Measurements from ENCODE around the gene ABCD4. TPM values are rescaled to one million over a fixed set of nuclear protein-coding genes. Genes with fewer than 3 reads are reported as not detected.

Gene ABCD4
- polyA plus RNA-seq, 1 donor (not counting 4 experiments of a cell fraction or from before 2014, with no cell fraction given): 12.9 TPM

DNA sequence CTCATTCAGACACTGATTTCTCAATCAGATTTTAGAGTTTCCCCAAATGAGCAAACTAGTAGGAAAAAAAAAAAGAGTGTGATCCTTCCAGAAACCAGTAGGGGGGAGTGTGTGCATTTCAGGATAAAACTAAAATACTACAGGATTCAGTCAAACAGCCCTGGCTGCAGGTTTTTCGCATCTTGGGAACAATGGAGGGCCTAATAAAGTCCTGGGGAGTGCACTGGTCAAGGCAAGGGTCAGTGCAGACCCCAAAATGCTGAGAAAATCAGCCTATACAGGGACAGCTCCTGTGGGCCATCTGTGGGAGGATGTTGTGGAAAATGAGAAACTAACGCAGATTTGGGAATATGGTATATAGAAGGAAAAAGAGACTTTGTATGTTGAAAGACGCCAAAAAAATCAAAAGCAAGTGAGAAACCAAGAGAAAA, 22.2 kb upstream of the ABCD4 start:
- Histone ChIP-seq H3K4me2 (ENCODE audit: control insufficient read depth, extremely low read depth, insufficient read depth, low read depth, low read length) (no peak overlapping the region), H3K79me2 (ENCODE audit: control insufficient read depth, insufficient read depth, low read length) (no peaks in the 10 kb centered on the region), H3K9me3 (ENCODE audit: control insufficient read depth, low read depth, low read length) (no peaks in the 10 kb centered on the region), H3K4me3 (ENCODE audit: control insufficient read depth in 2 of 3, extremely low read depth in 1 of 3, insufficient read depth in 2 of 3, low read depth in 1 of 3, low read length in 3 of 3) (no peak overlapping the region), H3K9me1 (ENCODE audit: control insufficient read depth, extremely low read depth, insufficient read depth, low read length) (no peaks in the 10 kb centered on the region), H2AFZ (ENCODE audit: control insufficient read depth, low read length) (no peak overlapping the region), H3K36me3 (ENCODE audit: control insufficient read depth in 2 of 2, extremely low read depth in 1 of 2, insufficient read depth in 2 of 2, low read length in 2 of 2) (no peaks in the 10 kb centered on the region), H4K20me1 (ENCODE audit: control insufficient read depth, extremely low read depth, insufficient read depth, low read length) (no peaks in the 10 kb centered on the region), H3K27me3 (ENCODE audit: control insufficient read depth, extremely low read depth, insufficient read depth, low read length) (no peaks in the 10 kb centered on the region), H3K4me1 (ENCODE audit: control insufficient read depth, extremely low read depth, insufficient read depth, low read length) (no peaks in the 10 kb centered on the region), H3K27ac (ENCODE audit: control insufficient read depth, insufficient read depth, low read length) (no peak overlapping the region), H3K9ac (ENCODE audit: control insufficient read depth, extremely low read depth, insufficient read depth, low read length) (no peak overlapping the region)
- dilution Hi-C loops (cut with MboI; ENCODE audit: extremely low pct_ligation_motif_present, low sequenced_read_pairs): no loop called here
- FAIRE-seq: no peak
- TF ChIP-seq, protein P1, sequence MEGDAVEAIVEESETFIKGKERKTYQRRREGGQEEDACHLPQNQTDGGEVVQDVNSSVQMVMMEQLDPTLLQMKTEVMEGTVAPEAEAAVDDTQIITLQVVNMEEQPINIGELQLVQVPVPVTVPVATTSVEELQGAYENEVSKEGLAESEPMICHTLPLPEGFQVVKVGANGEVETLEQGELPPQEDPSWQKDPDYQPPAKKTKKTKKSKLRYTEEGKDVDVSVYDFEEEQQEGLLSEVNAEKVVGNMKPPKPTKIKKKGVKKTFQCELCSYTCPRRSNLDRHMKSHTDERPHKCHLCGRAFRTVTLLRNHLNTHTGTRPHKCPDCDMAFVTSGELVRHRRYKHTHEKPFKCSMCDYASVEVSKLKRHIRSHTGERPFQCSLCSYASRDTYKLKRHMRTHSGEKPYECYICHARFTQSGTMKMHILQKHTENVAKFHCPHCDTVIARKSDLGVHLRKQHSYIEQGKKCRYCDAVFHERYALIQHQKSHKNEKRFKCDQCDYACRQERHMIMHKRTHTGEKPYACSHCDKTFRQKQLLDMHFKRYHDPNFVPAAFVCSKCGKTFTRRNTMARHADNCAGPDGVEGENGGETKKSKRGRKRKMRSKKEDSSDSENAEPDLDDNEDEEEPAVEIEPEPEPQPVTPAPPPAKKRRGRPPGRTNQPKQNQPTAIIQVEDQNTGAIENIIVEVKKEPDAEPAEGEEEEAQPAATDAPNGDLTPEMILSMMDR (optimal IDR thresholded peaks at IDR 0.05 in 1 of 3, IDR thresholded peaks at IDR 0.05 in 1 of 3, conservative IDR thresholded peaks at IDR 0.05 in 1 of 3; ENCODE audit: extremely low read depth in 1 of 3, insufficient read depth in 2 of 3, low read length in 3 of 3): peak; percentile 29 to 65 (median 58)
- no peak for TF ChIP-seq EZH2 (IDR thresholded peaks at IDR 0.05; ENCODE audit: low read length)
- no peak for DNase-seq (ENCODE audit: low read depth, low spot score)

DNA sequence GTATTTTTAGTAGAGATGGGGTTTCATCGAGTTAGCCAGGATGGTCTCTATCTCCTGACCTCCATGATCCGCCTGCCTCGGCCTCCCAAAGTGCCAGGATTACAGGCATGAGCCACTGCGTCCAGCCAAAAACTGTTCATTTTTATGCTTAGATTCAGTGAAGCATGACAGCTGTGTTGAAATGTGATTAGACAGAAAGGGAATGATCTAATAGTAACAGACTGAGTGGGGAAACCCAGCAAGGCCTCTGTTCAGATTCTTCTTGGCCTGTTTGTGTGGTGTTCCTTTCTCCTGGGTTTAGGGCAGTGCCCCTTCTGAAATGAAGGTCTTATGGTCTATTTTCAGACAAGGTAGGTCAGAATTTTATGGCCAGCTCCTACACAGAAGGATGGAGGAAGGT, 11.8 kb upstream of the ABCD4 start:
- Histone ChIP-seq H3K9me3 (ENCODE audit: control insufficient read depth, low read depth, low read length) (no peaks in the 10 kb centered on the region), H2AFZ (ENCODE audit: control insufficient read depth, low read length) (no peak overlapping the region), H3K27me3 (ENCODE audit: control insufficient read depth, extremely low read depth, insufficient read depth, low read length) (no peaks in the 10 kb centered on the region), H3K9ac (ENCODE audit: control insufficient read depth, extremely low read depth, insufficient read depth, low read length) (no peak overlapping the region), H3K4me1 (ENCODE audit: control insufficient read depth, extremely low read depth, insufficient read depth, low read length) (no peaks in the 10 kb centered on the region), H3K4me3 (ENCODE audit: control insufficient read depth in 2 of 3, extremely low read depth in 1 of 3, insufficient read depth in 2 of 3, low read depth in 1 of 3, low read length in 3 of 3) (no peak overlapping the region), H3K4me2 (ENCODE audit: control insufficient read depth, extremely low read depth, insufficient read depth, low read depth, low read length) (no peak overlapping the region), H3K79me2 (ENCODE audit: control insufficient read depth, insufficient read depth, low read length) (no peaks in the 10 kb centered on the region), H3K36me3 (ENCODE audit: control insufficient read depth in 2 of 2, extremely low read depth in 1 of 2, insufficient read depth in 2 of 2, low read length in 2 of 2) (no peaks in the 10 kb centered on the region), H3K27ac (ENCODE audit: control insufficient read depth, insufficient read depth, low read length) (no peak overlapping the region), H3K9me1 (ENCODE audit: control insufficient read depth, extremely low read depth, insufficient read depth, low read length) (no peaks in the 10 kb centered on the region), H4K20me1 (ENCODE audit: control insufficient read depth, extremely low read depth, insufficient read depth, low read length) (no peaks in the 10 kb centered on the region)
- no peak for TF ChIP-seq EZH2 (IDR thresholded peaks at IDR 0.05; ENCODE audit: low read length)
- TF ChIP-seq, protein P1 (optimal IDR thresholded peaks at IDR 0.05 in 1 of 3, IDR thresholded peaks at IDR 0.05 in 1 of 3, conservative IDR thresholded peaks at IDR 0.05 in 1 of 3; ENCODE audit: extremely low read depth in 1 of 3, insufficient read depth in 2 of 3, low read length in 3 of 3): no peak
- FAIRE-seq (no peak), DNase-seq (ENCODE audit: low read depth, low spot score) (no peak)
- dilution Hi-C loops (cut with MboI; ENCODE audit: extremely low pct_ligation_motif_present, low sequenced_read_pairs): no loop called here
